ENCODE data around the gene OR8S1.
"Not testable (repeated sequence)": the region's sequence is repeated elsewhere in the genome, so short reads cannot be mapped to it uniquely, and the experiment has no call there.

OR8S1 gene

GRCh38 chr12:48525332-48525731, at the start of gene OR8S1:
Gene OR8S1, plus strand, starts transcription at chr12:48525632. Its CDS starts 0 bp downstream, at chr12:48525632.
- DNase-seq (ENCODE audit: low read depth, low spot score) = no peak

GRCh38 chr12:48482198-48482597, 43.2 kb upstream of the OR8S1 start, which contains the start of gene C12orf54:
Gene C12orf54, plus strand, starts transcription at chr12:48482498. Its CDS starts 799 bp downstream, at chr12:48483297.
- no peak for DNase-seq (ENCODE audit: low read depth, low spot score)

- DNase-seq (ENCODE audit: low read depth, low spot score) = no peak
These were observed 42.5 kb upstream of the OR8S1 start for GRCh38 chr12:48482930-48483329.

GRCh38 chr12:48486261-48486660, 39.2 kb upstream of the OR8S1 start:
- no peak for DNase-seq (ENCODE audit: low read depth, low spot score)

GRCh38 chr12:48486679-48487078, 38.8 kb upstream of the OR8S1 start:
- DNase-seq (ENCODE audit: low read depth, low spot score) = no peak

GRCh38 chr12:48489012-48489411, 36.4 kb upstream of the OR8S1 start:
- DNase-seq (ENCODE audit: low read depth, low spot score) = no peak

GRCh38 chr12:48489456-48489855, 36.0 kb upstream of the OR8S1 start:
- DNase-seq (ENCODE audit: low read depth, low spot score) = not testable (repeated sequence)

GRCh38 chr12:48500281-48500680, 25.2 kb upstream of the OR8S1 start:
- not testable (repeated sequence) for DNase-seq (ENCODE audit: low read depth, low spot score)

GRCh38 chr12:48506836-48507235, 18.6 kb upstream of the OR8S1 start:
- DNase-seq (ENCODE audit: low read depth, low spot score) = not testable (repeated sequence)

- no peak for DNase-seq (ENCODE audit: low read depth, low spot score)
These were observed 16.4 kb upstream of the OR8S1 start for GRCh38 chr12:48508987-48509386.

- DNase-seq (ENCODE audit: low read depth, low spot score) = no peak
These were observed 15.3 kb upstream of the OR8S1 start for GRCh38 chr12:48510111-48510510.

GRCh38 chr12:48512855-48513254, 12.6 kb upstream of the OR8S1 start:
- DNase-seq (ENCODE audit: low read depth, low spot score) = no peak

- DNase-seq (ENCODE audit: low read depth, low spot score) = no peak
These were observed 10.7 kb upstream of the OR8S1 start for GRCh38 chr12:48514728-48515127.

GRCh38 chr12:48520381-48520780, 5.1 kb upstream of the OR8S1 start:
- DNase-seq (ENCODE audit: low read depth, low spot score) = not testable (repeated sequence)

GRCh38 chr12:48527891-48528670, 2.6 kb downstream of the OR8S1 start:
- DNase-seq (ENCODE audit: low read depth, low spot score) = no peak

- no peak for DNase-seq (ENCODE audit: low read depth, low spot score)
These were observed 7.2 kb downstream of the OR8S1 start for GRCh38 chr12:48532601-48533000.

GRCh38 chr12:48536602-48537001, 11.2 kb downstream of the OR8S1 start:
- no peak for DNase-seq (ENCODE audit: low read depth, low spot score)

GRCh38 chr12:48542300-48542928, 17.0 kb downstream of the OR8S1 start:
- no peak for DNase-seq (ENCODE audit: low read depth, low spot score)

GRCh38 chr12:48545833-48546469, 20.5 kb downstream of the OR8S1 start:
- DNase-seq (ENCODE audit: low read depth, low spot score) = no peak

- DNase-seq (ENCODE audit: low read depth, low spot score) = not testable (repeated sequence)
These were observed 21.6 kb downstream of the OR8S1 start for GRCh38 chr12:48547012-48547411.

- not testable (repeated sequence) for DNase-seq (ENCODE audit: low read depth, low spot score)
These were observed 26.2 kb downstream of the OR8S1 start for GRCh38 chr12:48551636-48552035.

- DNase-seq (ENCODE audit: low read depth, low spot score) = not testable (repeated sequence)
These were observed 28.4 kb downstream of the OR8S1 start for GRCh38 chr12:48553666-48554343.
